Measurements from ENCODE around the gene PCDHGB3. TPM values are rescaled to one million over a fixed set of nuclear protein-coding genes. Genes with fewer than 3 reads are reported as not detected.

Gene PCDHGB3
- 0.67 and 1.4 TPM in 2 replicates for total RNA-seq

GRCh38 chr5:141369994-141370848, at the start of gene PCDHGB3:
TSS of gene PCDHGB3 (plus strand) at chr5:141370242. CDS start at chr5:141370395, 153 bp downstream.

DNA sequence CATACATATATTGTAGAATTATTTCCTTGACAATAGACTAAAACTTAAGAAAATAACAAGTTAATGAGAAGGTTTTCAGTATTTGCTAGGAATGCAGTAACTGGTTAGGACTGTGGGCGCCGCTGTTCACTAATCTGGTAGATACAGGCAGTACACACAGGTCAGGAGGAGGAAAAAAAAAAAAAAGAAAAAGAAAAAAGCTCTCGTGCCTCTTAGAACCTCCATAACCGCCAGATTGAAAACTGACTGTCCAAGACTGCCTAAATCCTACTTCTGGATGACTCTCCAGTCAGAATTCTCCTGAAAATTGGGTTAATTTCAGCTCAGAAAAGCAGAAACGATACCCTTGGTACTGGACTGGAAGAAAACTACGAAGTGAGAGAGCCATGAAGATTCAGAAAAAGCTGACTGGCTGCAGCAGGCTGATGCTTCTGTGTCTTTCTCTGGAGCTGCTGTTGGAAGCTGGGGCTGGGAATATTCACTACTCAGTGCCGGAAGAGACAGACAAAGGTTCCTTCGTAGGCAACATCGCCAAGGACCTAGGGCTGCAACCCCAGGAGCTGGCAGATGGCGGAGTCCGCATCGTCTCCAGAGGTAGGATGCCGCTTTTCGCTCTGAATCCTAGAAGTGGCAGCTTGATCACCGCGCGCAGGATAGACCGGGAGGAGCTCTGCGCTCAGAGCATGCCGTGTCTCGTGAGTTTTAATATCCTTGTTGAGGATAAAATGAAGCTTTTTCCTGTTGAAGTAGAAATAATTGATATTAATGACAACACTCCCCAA, 39.6 kb upstream of the PCDHGB3 start, which contains the start of gene PCDHGA1:
Gene PCDHGA1, plus strand, starts transcription at position 216 of the 782 bp plus-strand sequence.

GRCh38 chr5:141338538-141339306, 31.3 kb upstream of the PCDHGB3 start, which contains the start of gene PCDHGA2:
TSS of gene PCDHGA2 (plus strand) at chr5:141338760.

DNA sequence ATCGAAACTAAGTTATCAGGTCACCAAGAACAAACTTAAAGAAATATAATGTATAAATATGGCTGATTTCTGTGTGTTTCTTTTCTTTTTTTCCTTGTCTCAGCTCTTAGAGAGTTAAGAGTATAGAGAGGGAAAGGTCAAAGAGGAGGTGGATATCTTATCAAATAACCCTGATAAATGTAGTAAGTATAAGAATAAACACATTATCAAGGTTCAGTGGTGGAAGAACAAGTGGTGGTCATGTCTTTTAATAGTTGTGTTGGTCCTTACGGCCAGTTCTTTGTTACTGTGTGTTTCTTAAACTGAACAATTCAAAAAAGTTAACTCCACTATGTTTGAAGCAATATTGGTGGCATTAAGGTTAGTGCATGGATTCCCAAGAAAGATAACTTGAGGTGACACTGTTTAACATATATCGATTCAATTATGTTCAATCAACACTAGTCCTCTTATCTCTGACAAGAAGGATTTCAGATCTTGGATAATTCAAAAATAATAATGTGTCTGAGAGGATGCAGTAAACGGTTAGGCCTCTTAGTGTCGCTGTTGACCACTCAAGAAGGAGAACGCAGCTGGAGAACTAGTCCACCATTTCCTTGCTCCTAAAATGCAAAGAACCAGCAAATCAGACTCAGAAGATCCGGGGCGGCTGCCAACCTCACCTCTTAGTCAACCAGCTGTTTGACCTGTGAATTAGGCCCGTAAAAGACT, 26.6 kb upstream of the PCDHGB3 start, which contains the start of gene PCDHGA3:
Gene PCDHGA3, plus strand, starts transcription at position 588 of the 711 bp plus-strand sequence. CDS start 205 bp downstream, outside the sequence.

DNA sequence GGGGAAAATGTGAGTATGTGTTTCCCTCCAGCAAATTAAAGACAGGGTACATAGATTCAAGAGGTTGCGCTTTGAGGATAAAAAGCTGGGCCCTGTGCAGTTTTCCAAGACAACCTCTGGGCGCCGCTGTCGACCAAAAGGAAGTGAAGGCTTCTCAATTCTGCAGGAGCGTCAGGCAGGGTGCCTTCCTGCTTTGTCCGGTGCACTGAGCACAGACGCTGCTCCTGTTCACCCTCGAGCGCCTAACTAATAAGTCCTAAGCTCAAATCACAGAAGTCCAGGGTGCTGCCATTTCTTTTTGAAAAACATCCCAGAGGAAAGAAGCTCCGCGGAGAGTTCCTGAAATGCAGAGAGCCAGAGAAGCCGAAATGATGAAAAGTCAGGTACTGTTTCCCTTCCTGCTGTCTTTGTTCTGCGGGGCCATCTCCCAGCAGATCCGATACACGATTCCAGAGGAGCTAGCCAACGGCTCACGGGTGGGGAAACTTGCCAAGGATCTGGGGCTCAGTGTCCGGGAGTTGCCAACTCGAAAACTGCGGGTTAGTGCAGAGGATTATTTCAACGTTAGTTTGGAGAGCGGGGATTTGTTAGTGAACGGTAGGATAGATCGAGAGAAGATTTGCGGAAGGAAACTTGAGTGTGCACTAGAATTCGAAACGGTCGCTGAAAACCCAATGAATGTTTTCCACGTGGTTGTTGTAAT, 20.0 kb upstream of the PCDHGB3 start, which contains the start of gene PCDHGB1:
Gene PCDHGB1, plus strand, starts transcription at position 183 of the 703 bp plus-strand sequence. Its CDS starts 162 bp downstream, at position 345.

DNA sequence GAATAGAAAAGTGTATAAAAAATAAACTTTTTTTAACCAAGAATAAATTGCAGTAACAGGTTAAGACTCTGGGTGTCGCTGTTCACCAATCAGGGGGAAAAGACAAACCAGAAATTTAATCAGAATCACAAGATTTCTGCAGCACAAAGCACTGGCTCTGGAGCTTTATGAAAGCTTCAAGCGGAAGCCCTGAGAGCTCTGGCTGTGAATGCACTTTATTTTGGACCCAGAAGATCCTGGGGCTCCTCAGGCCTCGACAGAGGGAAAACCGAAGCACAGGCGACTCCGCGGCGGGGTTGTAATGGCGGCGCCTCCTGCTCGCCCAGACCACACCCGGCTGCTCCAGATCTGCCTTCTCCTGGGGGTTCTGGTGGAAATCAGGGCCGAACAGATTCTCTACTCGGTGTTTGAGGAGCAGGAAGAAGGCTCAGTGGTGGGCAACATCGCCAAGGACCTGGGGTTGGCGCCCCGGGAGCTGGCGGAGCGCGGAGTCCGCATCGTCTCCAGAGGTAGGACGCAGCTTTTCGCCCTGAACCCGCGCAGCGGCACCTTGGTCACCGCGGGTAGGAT, 15.1 kb upstream of the PCDHGB3 start, which contains the start of gene PCDHGA4:
Gene PCDHGA4, plus strand, starts transcription at position 122 of the 570 bp plus-strand sequence. Its CDS starts 87 bp downstream, at position 209.

GRCh38 chr5:141359790-141360426, 10.1 kb upstream of the PCDHGB3 start, which contains the start of gene PCDHGB2:
TSS of gene PCDHGB2 (plus strand) at chr5:141359994. CDS start at chr5:141360136, 142 bp downstream.

GRCh38 chr5:141363952-141364660, 5.9 kb upstream of the PCDHGB3 start, which contains the start of gene PCDHGA5:
TSS of gene PCDHGA5 (plus strand) at chr5:141364162. CDS start at chr5:141364331, 169 bp downstream.

GRCh38 chr5:141373673-141374317, 3.8 kb downstream of the PCDHGB3 start, which contains the start of gene PCDHGA6:
TSS of gene PCDHGA6 (plus strand) at chr5:141373891. CDS start at chr5:141374084, 193 bp downstream.

DNA sequence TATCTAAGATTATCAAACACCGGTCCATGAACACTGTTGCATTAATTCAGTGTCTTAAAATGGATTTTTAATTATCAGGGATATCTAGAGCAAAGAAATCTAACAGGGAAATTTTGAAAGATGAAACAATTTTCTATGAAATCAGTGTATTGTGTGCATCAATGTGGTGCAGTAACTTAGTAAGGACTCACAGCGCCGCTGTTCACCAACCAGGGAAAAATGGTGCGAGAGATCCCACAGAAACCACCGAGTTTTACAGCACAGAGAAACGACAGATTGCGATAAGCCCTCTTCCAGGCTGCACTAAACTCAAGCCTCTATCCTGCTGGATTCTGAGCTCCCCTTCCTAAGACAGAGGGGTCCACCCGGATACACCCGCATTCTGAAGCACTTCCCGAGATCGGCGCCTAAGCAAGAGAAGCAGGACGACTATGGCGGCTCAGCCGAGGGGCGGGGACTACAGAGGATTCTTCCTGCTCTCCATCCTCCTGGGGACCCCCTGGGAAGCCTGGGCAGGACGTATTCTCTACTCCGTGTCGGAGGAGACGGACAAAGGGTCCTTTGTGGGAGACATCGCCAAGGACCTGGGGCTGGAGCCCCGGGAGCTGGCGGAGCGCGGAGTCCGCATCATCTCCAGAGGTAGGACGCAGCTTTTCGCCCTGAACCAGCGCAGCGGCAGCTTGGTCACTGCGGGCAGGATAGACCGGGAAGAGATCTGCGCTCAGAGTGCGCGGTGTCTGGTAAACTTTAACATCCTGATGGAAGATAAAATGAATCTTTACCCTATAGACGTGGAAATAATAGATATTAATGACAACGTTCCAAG, 12.6 kb downstream of the PCDHGB3 start, which contains the start of gene PCDHGA7:
Gene PCDHGA7, plus strand, starts transcription at position 274 of the 826 bp plus-strand sequence. Its CDS starts 158 bp downstream, at position 432.

DNA sequence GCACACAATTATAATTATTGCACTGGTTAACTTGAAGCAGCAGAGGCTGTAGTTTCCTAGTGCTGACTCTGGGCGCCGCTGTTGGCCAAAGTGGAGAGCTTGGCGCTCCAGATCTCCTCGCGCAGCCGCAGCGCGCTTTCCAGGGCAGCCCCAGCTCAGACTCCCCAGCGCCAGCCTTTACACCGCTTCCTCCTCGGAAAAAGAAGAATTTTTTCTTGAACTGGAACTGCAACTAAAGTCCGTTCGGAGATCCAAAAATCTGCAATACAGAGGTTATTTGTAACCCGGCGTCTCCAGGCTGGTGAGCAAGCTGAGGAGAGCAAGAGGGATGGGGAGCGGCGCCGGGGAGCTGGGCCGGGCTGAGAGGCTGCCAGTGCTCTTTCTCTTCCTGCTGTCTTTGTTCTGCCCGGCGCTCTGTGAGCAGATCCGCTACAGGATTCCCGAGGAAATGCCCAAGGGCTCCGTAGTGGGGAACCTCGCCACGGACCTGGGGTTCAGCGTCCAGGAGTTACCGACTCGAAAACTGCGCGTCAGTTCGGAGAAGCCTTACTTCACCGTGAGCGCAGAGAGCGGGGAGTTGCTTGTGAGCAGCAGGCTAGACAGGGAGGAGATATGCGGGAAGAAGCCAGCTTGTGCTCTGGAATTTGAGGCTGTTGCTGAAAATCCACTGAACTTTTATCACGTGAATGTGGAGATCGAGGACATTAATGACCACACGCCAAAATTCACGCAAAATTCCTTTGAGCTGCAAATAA, 17.7 kb downstream of the PCDHGB3 start, which contains the start of gene PCDHGB4:
Gene PCDHGB4, plus strand, starts transcription at position 142 of the 755 bp plus-strand sequence. Its CDS starts 187 bp downstream, at position 329.

DNA sequence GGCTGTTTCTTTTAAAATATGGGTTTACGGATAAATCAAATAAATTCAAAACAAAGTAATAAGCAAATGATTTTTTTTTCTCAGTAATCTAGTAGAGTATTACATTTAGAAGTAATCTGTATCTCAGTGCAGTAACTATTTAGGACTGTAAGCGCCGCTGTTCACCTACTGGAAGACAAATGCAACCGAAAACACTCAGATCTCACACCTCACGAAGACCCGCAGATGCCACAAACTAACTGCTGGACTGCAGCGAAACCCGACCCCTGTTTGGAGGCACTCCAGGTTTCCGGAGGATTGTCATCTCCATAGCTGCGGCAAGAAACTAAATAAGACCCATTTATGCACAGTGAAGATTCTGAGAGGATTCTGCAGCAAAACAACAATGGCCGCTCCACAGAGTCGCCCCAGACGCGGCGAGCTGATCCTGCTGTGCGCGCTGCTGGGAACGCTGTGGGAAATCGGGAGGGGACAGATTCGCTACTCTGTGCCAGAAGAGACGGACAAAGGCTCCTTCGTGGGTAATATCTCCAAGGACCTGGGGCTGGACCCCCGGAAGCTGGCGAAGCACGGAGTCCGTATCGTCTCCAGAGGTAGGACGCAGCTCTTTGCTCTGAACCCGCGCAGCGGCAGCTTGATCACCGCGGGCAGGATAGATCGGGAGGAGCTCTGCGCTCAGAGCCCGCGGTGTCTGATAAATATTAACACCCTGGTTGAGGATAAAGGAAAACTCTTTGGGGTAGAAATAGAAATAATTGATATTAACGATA, 22.6 kb downstream of the PCDHGB3 start, which contains the start of gene PCDHGA8:
Gene PCDHGA8, plus strand, starts transcription at position 205 of the 770 bp plus-strand sequence. Its CDS starts 181 bp downstream, at position 386.

GRCh38 chr5:141397756-141398551, 27.9 kb downstream of the PCDHGB3 start, which contains the start of gene PCDHGB5:
TSS of gene PCDHGB5 (plus strand) at chr5:141397947. CDS start at chr5:141398128, 181 bp downstream.

DNA sequence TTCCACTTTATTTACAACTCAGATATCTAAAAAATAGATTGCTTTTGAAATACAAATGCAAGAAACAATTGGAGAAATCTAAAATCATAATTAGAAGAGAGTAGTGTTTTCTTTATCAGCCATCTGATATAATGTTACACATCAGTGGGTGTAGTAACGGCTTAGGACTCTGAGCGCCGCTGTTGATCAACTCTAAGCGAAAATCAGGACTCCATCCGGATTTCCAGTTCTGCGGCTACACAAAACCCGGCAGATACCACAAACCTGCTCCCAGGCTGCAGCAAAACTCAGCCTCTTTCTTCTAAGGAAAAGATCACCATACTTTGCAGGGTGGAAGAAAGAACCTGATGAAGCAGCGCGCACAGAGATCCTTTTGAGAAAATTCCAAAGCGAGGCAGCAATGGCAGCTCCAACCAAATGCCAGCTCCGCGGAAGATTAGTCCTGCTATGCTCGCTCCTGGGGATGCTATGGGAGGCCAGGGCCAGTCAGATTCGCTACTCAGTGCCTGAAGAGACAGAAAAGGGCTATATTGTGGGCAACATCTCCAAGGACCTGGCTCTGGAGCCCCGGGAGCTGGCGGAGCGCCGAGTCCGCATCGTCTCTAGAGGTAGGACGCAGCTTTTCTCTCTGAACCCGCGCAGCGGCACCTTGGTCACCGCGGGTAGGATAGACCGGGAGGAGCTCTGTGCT, 32.7 kb downstream of the PCDHGB3 start, which contains the start of gene PCDHGA9:
Gene PCDHGA9, plus strand, starts transcription at position 226 of the 691 bp plus-strand sequence. Its CDS starts 175 bp downstream, at position 401.

Measured in mammary microvascular endothelial cell (primary cell).